Mucosa of rectum (tissue), 2 donors: ENCODE results near the gene TNFSF10.
"Not testable (repeated sequence)": the region's sequence is repeated elsewhere in the genome, so short reads cannot be mapped to it uniquely, and the experiment has no call there.

Experiments
- H3K27ac ChIP-seq, 2 donors: one replicate each; pipeline ENCODE4 v1.7.0; 2013; ENCODE audit warnings: inconsistent platforms in 2 of 2, low read depth in 2 of 2, low read length in 2 of 2
- H3K27me3 ChIP-seq, 2 donors: one replicate each; pipeline ENCODE4 v1.7.0; 2013; ENCODE audit warnings: low read length in 2 of 2; ENCODE audit not compliant: control insufficient read depth in 2 of 2, insufficient read depth in 2 of 2
- H3K36me3 ChIP-seq, 2 donors: one replicate each; pipeline ENCODE4 v1.7.0; 2013; ENCODE audit warnings: low read length in 2 of 2; ENCODE audit not compliant: control insufficient read depth in 2 of 2, insufficient read depth in 2 of 2
- H3K4me1 ChIP-seq, 2 donors: one replicate each; pipeline ENCODE4 v1.7.0; 2013; ENCODE audit warnings: low read length in 2 of 2, mild to moderate bottlenecking in 1 of 2; ENCODE audit not compliant: control insufficient read depth in 2 of 2, insufficient read depth in 2 of 2
- H3K4me3 ChIP-seq, 2 donors: one replicate each; pipeline ENCODE4 v1.7.0; 2013; ENCODE audit warnings: low read length in 2 of 2
- H3K9ac ChIP-seq, 2 donors: one replicate each; pipeline ENCODE4 v1.7.0; 2013; ENCODE audit warnings: low read length in 2 of 2, low read depth in 1 of 2, mild to moderate bottlenecking in 1 of 2
- H3K9me3 ChIP-seq, 2 donors: one replicate each; pipeline ENCODE4 v1.7.0; 2013; ENCODE audit warnings: low read length in 2 of 2; ENCODE audit not compliant: control insufficient read depth in 2 of 2
- donor health status: healthy.
- donor health status: Normal muscosa, but diverticular disease.

The TNFSF10 gene

GRCh38 chr3:172501540-172501939 is 21.7 kb downstream of the TNFSF10 start:
- Histone ChIP-seq H3K36me3 (peaks cover 9 to 13% of the 10 kb centered on the region in 2 donors), H3K27me3 (no peaks in the 10 kb centered on the region), H3K4me1 (no peaks in the 10 kb centered on the region), H3K4me3 (no peak overlapping the region), H3K27ac (no peak overlapping the region), H3K9me3 (no peaks in the 10 kb centered on the region), H3K9ac (no peak overlapping the region)

GRCh38 chr3:172490198-172490669 is 33.0 kb downstream of the TNFSF10 start:
- not testable (repeated sequence) for H3K9ac ChIP-seq, H3K27me3 ChIP-seq, H3K4me3 ChIP-seq

GRCh38 chr3:172478116-172478515 is 45.1 kb downstream of the TNFSF10 start:
- H3K36me3 ChIP-seq, result no peaks in the 10 kb centered on the region
- H3K27ac ChIP-seq, result no peak overlapping the region
- H3K4me3 ChIP-seq, result no peak overlapping the region
- H3K9ac ChIP-seq, result no peak overlapping the region
- no peaks in the 10 kb centered on the region for H3K4me1 ChIP-seq
- H3K9me3 ChIP-seq, result no peaks in the 10 kb centered on the region
- no peaks in the 10 kb centered on the region for H3K27me3 ChIP-seq

More at GRCh38 chr3:172490198-172490669, 33.0 kb downstream of the TNFSF10 start:
- not testable (repeated sequence) for H3K27ac ChIP-seq, H3K4me1 ChIP-seq, H3K36me3 ChIP-seq, H3K9me3 ChIP-seq

DNA sequence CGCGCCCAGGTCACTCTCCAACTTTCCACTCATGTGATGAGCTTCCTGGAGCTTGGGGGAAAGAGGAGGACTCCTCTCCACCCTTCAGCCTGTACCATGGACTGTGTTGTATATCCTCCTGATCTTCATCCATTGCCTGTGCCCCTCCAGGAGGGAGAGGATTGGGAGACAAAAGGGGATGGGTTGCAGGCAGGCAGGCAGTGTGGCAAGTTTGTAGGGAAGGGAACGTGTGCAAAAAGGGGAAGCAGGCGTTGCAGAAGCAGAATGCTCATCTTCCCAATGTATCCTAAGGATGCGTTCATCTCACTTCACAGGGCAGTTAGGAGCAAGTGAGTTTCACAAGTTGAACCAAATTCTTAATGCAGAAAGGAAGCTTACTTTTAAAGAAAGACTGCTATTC is 46.9 kb downstream of the TNFSF10 start:
- Histone ChIP-seq H3K4me1 (no peaks in the 10 kb centered on the region), H3K4me3 (peak overlapping the region in 1 of 2 donors; percentile 66), H3K36me3 (no peaks in the 10 kb centered on the region), H3K27ac (no peak overlapping the region), H3K9ac (no peak overlapping the region), H3K9me3 (no peaks in the 10 kb centered on the region), H3K27me3 (no peaks in the 10 kb centered on the region)

- Histone ChIP-seq H3K4me3 (no peak overlapping the region), H3K27ac (no peak overlapping the region), H3K4me1 (no peaks in the 10 kb centered on the region), H3K36me3 (no peaks in the 10 kb centered on the region), H3K27me3 (no peaks in the 10 kb centered on the region), H3K9ac (no peak overlapping the region), H3K9me3 (no peaks in the 10 kb centered on the region)
These were observed 47.5 kb downstream of the TNFSF10 start for GRCh38 chr3:172475703-172476102.

- Histone ChIP-seq H3K9ac (no peak overlapping the region), H3K27me3 (no peaks in the 10 kb centered on the region), H3K4me1 (no peaks in the 10 kb centered on the region), H3K4me3 (no peak overlapping the region), H3K9me3 (no peaks in the 10 kb centered on the region), H3K36me3 (no peaks in the 10 kb centered on the region), H3K27ac (no peak overlapping the region)
These were observed 51.3 kb downstream of the TNFSF10 start for GRCh38 chr3:172471903-172472302.

GRCh38 chr3:172470588-172470987 is 52.6 kb downstream of the TNFSF10 start:
- Histone ChIP-seq H3K9me3 (no peaks in the 10 kb centered on the region), H3K27me3 (no peaks in the 10 kb centered on the region), H3K36me3 (no peaks in the 10 kb centered on the region), H3K4me3 (no peak overlapping the region), H3K4me1 (no peaks in the 10 kb centered on the region), H3K27ac (no peak overlapping the region), H3K9ac (no peak overlapping the region)

- Histone ChIP-seq H3K27ac (no peak overlapping the region), H3K4me3 (no peak overlapping the region), H3K27me3 (no peaks in the 10 kb centered on the region), H3K9ac (no peak overlapping the region), H3K9me3 (no peaks in the 10 kb centered on the region), H3K4me1 (no peaks in the 10 kb centered on the region), H3K36me3 (no peaks in the 10 kb centered on the region)
These were observed 55.9 kb downstream of the TNFSF10 start for GRCh38 chr3:172467170-172467824.

DNA sequence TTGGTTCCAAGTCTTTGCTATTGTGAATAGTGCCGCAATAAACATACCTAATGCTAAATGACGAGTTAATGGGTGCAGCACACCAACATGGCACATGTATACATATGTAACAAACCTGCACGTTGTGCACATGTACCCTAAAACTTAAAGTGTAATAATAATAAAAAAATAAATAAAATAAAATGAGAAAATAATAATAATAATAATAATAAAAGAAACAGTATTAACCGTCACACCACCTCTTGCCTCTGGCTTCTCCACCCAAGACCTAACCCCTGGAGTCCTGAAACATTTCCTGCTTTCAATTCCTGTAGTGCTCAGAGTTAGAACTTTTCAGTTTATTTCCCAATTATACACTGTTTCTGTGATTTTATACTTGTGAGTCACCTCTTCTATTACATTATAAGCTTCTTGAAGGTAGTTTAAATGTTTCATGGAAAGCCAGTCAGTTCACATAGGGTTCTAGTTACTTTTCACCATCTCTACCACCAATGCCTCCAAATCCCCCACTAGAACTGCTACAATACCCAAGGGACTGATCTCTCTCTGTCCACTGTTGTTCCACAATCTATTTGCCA is 56.6 kb downstream of the TNFSF10 start:
- H3K9me3 ChIP-seq, result no peaks in the 10 kb centered on the region
- no peak overlapping the region for H3K4me3 ChIP-seq
- H3K27ac ChIP-seq, result no peak overlapping the region
- H3K27me3 ChIP-seq, result no peaks in the 10 kb centered on the region
- no peak overlapping the region for H3K9ac ChIP-seq
- H3K4me1 ChIP-seq, result no peaks in the 10 kb centered on the region
- H3K36me3 ChIP-seq, result no peaks in the 10 kb centered on the region

DNA sequence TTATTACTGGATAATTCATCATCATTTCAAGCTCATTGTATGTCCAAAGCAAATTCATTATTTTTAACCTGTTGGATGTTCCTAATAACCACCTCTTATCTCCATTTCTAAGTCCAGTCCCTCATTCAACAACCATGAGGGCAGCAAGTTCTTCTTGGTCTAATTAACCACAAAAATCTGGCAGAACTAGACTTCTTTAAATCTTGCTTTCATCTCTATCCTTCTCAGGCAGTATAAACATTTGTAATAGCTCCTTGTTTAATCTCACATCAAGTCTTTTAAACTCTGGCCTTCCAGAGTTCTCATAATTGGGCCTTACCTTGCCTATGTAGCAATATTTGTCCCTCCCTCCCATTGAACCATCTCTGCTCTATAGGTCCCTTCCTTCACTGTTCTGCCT is 57.9 kb downstream of the TNFSF10 start:
- Histone ChIP-seq H3K27me3 (no peaks in the 10 kb centered on the region), H3K4me1 (no peaks in the 10 kb centered on the region), H3K36me3 (no peaks in the 10 kb centered on the region), H3K4me3 (no peak overlapping the region), H3K27ac (no peak overlapping the region), H3K9me3 (no peaks in the 10 kb centered on the region), H3K9ac (no peak overlapping the region)
